K562 (cell line): ENCODE data around the gene ITSN2. TPM values are rescaled to one million over a fixed set of nuclear protein-coding genes. Genes with fewer than 3 reads are reported as not detected.

Experiments used
- ATAC-seq: fragments of 200-7000 bp; cut with Tn5 transposase; 3 replicates; pipeline ENCODE4 v1.9.1; 2020; ENCODE audit warnings: moderate library complexity
- BruUV-seq: library from RNA; stranded (reverse); fragments of 400-500 nt; replicated peaks from 2 replicates; lab custom pipeline; 2021; lab: Mats Ljungman, UMichigan
- CTCF ChIA-PET: fragments of 300-600 bp; formaldehyde crosslinking; extraction: SDS; loops from one replicate; lab custom pipeline; 2021; ENCODE audit warnings: low intra/inter-chr PET ratio; lab: Yijun Ruan, JAX
- POLR2A ChIA-PET: fragments of 300-600, 350-650 bp; sonication (Branson Sonifier 250); formaldehyde crosslinking; extraction: SDS; loops from one replicate; lab custom pipeline; 2021; ENCODE audit warnings: antibody characterized with exemption, inconsistent platforms; lab: Yijun Ruan, JAX
- DNase-seq, 4 experiments: peaks; one replicate each; pipeline versions ENCODE4 v3.0.0 to v3.0.0-alpha.2; 2011 to 2018; ENCODE audit warnings: low spot score in 3 of 4, mixed read lengths in 3 of 4; ENCODE audit errors: extremely low read depth in 1 of 4
- FAIRE-seq: peaks from 2 replicates; lab custom pipeline; 2011; peaks lifted over from hg19 to GRCh38; lab: Jason Lieb, UNC
- H2AFZ ChIP-seq: 2 replicates; pipeline ENCODE4 v1.6.0; 2011; ENCODE audit warnings: low read depth, low read length, control low read depth, inconsistent platforms
- H3K27ac ChIP-seq: fragments of 200-600 bp; 3 replicates; pipeline ENCODE4 v1.8.0; 2011; ENCODE audit warnings: low read depth, mild to moderate bottlenecking, control low read depth, inconsistent platforms, low read length, moderate library complexity, mixed read lengths; ENCODE audit errors: extremely low read depth
- H3K27me3 ChIP-seq, 2 experiments: fragments of 300-600 bp in 1 of 2; 2 replicates in 1 of 2; 3 replicates in 1 of 2; pipeline versions ENCODE4 v1.6.0 to v1.8.0; 2011; ENCODE audit warnings: inconsistent platforms in 2 of 2, low read length in 2 of 2, mild to moderate bottlenecking in 1 of 2, mixed read lengths in 1 of 2, moderate library complexity in 1 of 2; ENCODE audit not compliant: control insufficient read depth in 2 of 2, insufficient read depth in 2 of 2
- H3K36me3 ChIP-seq: fragments of 300-600 bp; 3 replicates; pipeline ENCODE4 v1.8.0; 2011; ENCODE audit warnings: mild to moderate bottlenecking, low read length, inconsistent platforms; ENCODE audit not compliant: control insufficient read depth, insufficient read depth
- H3K4me1 ChIP-seq, 2 experiments: fragments of 200-600 bp in 1 of 2; replicated peaks in 1 of 2; 2 replicates in 1 of 2; 3 replicates in 1 of 2; pipeline versions ENCODE4 v1.5.1 to v1.8.0; 2011; ENCODE audit warnings: inconsistent platforms in 2 of 2, low read length in 2 of 2, mild to moderate bottlenecking in 1 of 2, mixed read lengths in 1 of 2, moderate library complexity in 1 of 2; ENCODE audit not compliant: control insufficient read depth in 2 of 2, insufficient read depth in 2 of 2
- H3K4me2 ChIP-seq: 2 replicates; pipeline ENCODE4 v1.6.1; 2011; ENCODE audit warnings: low read length, control low read depth, inconsistent platforms, mixed read lengths; ENCODE audit not compliant: insufficient read depth
- H3K4me3 ChIP-seq: fragments of 200-600 bp; sonication (generic), shearing (Covaris generic); 2 replicates; pipeline ENCODE4 v1.5.1; 2016; ENCODE audit warnings: control low read depth, inconsistent platforms
- H3K79me2 ChIP-seq: fragments of 200-600 bp; 3 replicates; pipeline ENCODE4 v1.8.0; 2011; ENCODE audit warnings: low read length, inconsistent platforms; ENCODE audit not compliant: control insufficient read depth, insufficient read depth
- H3K9ac ChIP-seq, 2 experiments: 2 replicates each; pipeline versions ENCODE4 v1.6.0 to v1.6.1; 2011; ENCODE audit warnings: low read depth in 2 of 2, low read length in 2 of 2, control low read depth in 1 of 2, inconsistent platforms in 1 of 2, mild to moderate bottlenecking in 1 of 2, mixed read lengths in 1 of 2; ENCODE audit not compliant: insufficient read depth in 1 of 2
- H3K9me1 ChIP-seq: one replicate; pipeline ENCODE4 v1.6.0; 2011; ENCODE audit warnings: inconsistent platforms, mild to moderate bottlenecking, low read length, moderate library complexity; ENCODE audit not compliant: control insufficient read depth, insufficient read depth
- H3K9me3 ChIP-seq: replicated peaks from 2 replicates; pipeline ENCODE4 v1.5.1; 2011; ENCODE audit warnings: low read depth, low read length, inconsistent platforms; ENCODE audit not compliant: control insufficient read depth, insufficient read depth
- H4K20me1 ChIP-seq: replicated peaks from 2 replicates; pipeline ENCODE4 v1.6.1; 2011; ENCODE audit warnings: low read length, inconsistent platforms, mixed read lengths; ENCODE audit not compliant: control insufficient read depth, insufficient read depth
- ATF1 ChIP-seq, 2 experiments: fragments of 450-650 bp in 1 of 2; IDR thresholded peaks; 2 replicates each; pipeline ENCODE4 v1.6.1; 2016; ENCODE audit warnings: missing compliant biosample characterization in 1 of 2, missing genetic modification characterization in 1 of 2
- CEBPZ ChIP-seq: fragments of 150-350 bp; IDR thresholded peaks from 2 replicates; pipeline ENCODE4 v1.6.1; 2014; ENCODE audit warnings: low read depth, mild to moderate bottlenecking, low read length, borderline replicate concordance
- DNMT1 ChIP-seq: fragments of 450-650 bp; IDR thresholded peaks from 2 replicates; pipeline ENCODE4 v1.6.1; 2016; ENCODE audit warnings: antibody characterized with exemption, mild to moderate bottlenecking
- HDGF ChIP-seq: fragments of 450-650 bp; IDR thresholded peaks from 2 replicates; pipeline ENCODE4 v1.6.1; 2016
- MYBL2 ChIP-seq, 2 experiments: fragments of 450-650 bp in 1 of 2; sonication (generic) in 1 of 2; formaldehyde crosslinking in 1 of 2; IDR thresholded peaks; 2 replicates each; pipeline versions ENCODE4 v1.6.1 to v1.8.1; 2017 to 2022; ENCODE audit warnings: borderline replicate concordance in 1 of 2, inconsistent platforms in 1 of 2, low read depth in 1 of 2, mild to moderate bottlenecking in 1 of 2, missing genetic modification reagents in 1 of 2, moderate library complexity in 1 of 2
- MYNN ChIP-seq, 2 experiments: sonication (generic); formaldehyde crosslinking in 1 of 2; IDR thresholded peaks; 2 replicates each; pipeline versions ENCODE4 v1.5.0 to v1.6.1; 2016 to 2020; ENCODE audit warnings: antibody characterized with exemption in 1 of 2, missing genetic modification reagents in 1 of 2
- PCBP2 ChIP-seq: fragments of 200-400 bp; formaldehyde crosslinking; IDR thresholded peaks from 2 replicates; pipeline ENCODE4 v1.6.1; 2018; ENCODE audit warnings: low read length, low read depth, mild to moderate bottlenecking, moderate library complexity; ENCODE audit not compliant: poor library complexity, severe bottlenecking
- POLR2H ChIP-seq: IDR thresholded peaks from 2 replicates; pipeline ENCODE4 v1.6.1; 2016; ENCODE audit warnings: missing genetic modification characterization, low read depth, mild to moderate bottlenecking, control low read depth, missing compliant biosample characterization, moderate library complexity
- POLR3A ChIP-seq: IDR thresholded peaks from 2 replicates; pipeline ENCODE4 v1.6.1; 2011; ENCODE audit warnings: borderline replicate concordance, mild to moderate bottlenecking, moderate library complexity; ENCODE audit not compliant: insufficient read length, insufficient read depth; ENCODE audit errors: extremely low read depth
- ZBED1 ChIP-seq: IDR thresholded peaks from 2 replicates; pipeline ENCODE4 v1.6.1; 2014
- ZFP1 ChIP-seq: fragments of 450-650 bp; formaldehyde crosslinking; IDR thresholded peaks from 2 replicates; pipeline ENCODE4 v1.4.0; 2020; ENCODE audit warnings: mild to moderate bottlenecking, mixed read lengths
- ZFP36 ChIP-seq: fragments of 150-350 bp; IDR thresholded peaks from 2 replicates; pipeline ENCODE4 v1.6.1; 2018; ENCODE audit warnings: low read length, low read depth; ENCODE audit not compliant: partially characterized antibody
- ZNF408 ChIP-seq: fragments of 250-450 bp; sonication (Bioruptor Pico); IDR thresholded peaks from 2 replicates; pipeline ENCODE4 v1.4.0; 2020; ENCODE audit warnings: low read depth, mild to moderate bottlenecking, moderate library complexity
- ZNF699 ChIP-seq: fragments of 250-450 bp; sonication (Bioruptor Pico); IDR thresholded peaks from 2 replicates; pipeline ENCODE4 v1.8.0; 2021; ENCODE audit warnings: mild to moderate bottlenecking, moderate library complexity; ENCODE audit not compliant: insufficient replicate concordance
- WGBS: fragments of 100-300 bp; shearing (Covaris generic); methylation state at CpG from one replicate; pipeline ENCODE4 v1.1.6; 2016; ENCODE audit warnings: low coverage, mixed read lengths; ENCODE audit not compliant: insufficient coverage; ENCODE audit errors: missing lambda C conversion rate; 5-methylcytosine and 5-hydroxymethylcytosine counted together
- in situ Hi-C: fragments of 300-500 bp; cut with MboI; formaldehyde crosslinking; loops from 4 replicates; pipeline ENCODE4 v1.15.0; 2018; ENCODE audit warnings: inconsistent platforms, mixed read lengths
- intact Hi-C: fragments of 100-400 bp; cut with micrococcal nuclease; formaldehyde crosslinking; loops from 2 replicates; pipeline ENCODE4 v1.14.2; 2022
- polyA plus RNA-seq, 8 experiments: library from polyadenylated mRNA; depleted of rRNA in 4 of 8; stranded (reverse) in 5 of 8; unstranded in 3 of 8; fragments of >200 nt; fragmentation: Nextera tagmentation in 2 of 8; fragmentation: Illumina TruSeq in 1 of 8; extraction: Ambion mirVana in 2 of 8; extraction: Trizol in 1 of 8; gene quantifications; 2 replicates each; pipeline versions ENCODE4 v1.2.1 to v1.2.3, GENCODE V29; 2011 to 2014; ENCODE audit warnings: inconsistent platforms in 1 of 8, missing spikeins in 1 of 8
- total RNA-seq, 7 experiments: library from RNA; depleted of rRNA in 6 of 7; stranded (reverse); fragments of >200 nt in 6 of 7; fragmentation: Illumina TruSeq in 2 of 7; extraction: Trizol in 2 of 7; gene quantifications; 2 replicates each; pipeline versions ENCODE4 v1.2.1 to v1.2.3, GENCODE V29; 2011 to 2021; ENCODE audit warnings: low replicate concordance in 1 of 7

The ITSN2 gene
- total and polyA plus RNA-seq, 9 of the 15 experiments (the other 6 are each of a cell fraction or from before 2014, with no cell fraction given) = 6.6 to 19.9 (median 15.2) TPM

- intact Hi-C loops = no loop called here
- in situ Hi-C loops = no loop called here
These were observed 196.7 kb downstream of the ITSN2 start for GRCh38 chr2:24163601-24164000.

DNA sequence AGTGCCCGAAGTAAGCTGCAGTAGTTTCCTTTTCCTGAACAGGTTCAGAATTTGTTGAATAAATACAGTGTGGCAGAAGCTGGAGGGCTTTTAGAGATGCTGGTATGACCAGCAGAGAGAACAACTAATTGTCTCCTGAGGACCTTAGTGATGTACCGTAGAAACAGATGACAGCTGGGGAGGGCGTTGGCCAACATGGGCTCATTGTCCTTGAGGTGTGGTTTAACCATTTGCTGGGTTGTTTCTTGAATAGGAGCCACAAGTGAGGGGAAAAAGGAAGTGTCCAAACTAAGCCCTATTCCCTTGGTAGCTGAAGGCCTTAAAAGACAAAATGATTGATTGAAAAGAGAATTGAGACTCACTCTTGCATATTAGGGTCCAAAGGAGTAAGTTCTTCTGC, 197.2 kb downstream of the ITSN2 start:
- FAIRE-seq = no peak
- in situ Hi-C loops = no loop called here
- TF ChIP-seq MYBL2 (IDR thresholded peaks at IDR 0.05; ENCODE audit: low read depth) (no peak), MYBL2 (CRISPR knock-in tag; IDR thresholded peaks at IDR 0.05; ENCODE audit: borderline replicate concordance) (no peak), POLR3A (no peak), MYNN (IDR thresholded peaks at IDR 0.05) (no peak), MYNN (CRISPR knock-in tag; IDR thresholded peaks at IDR 0.05) (no peak), CEBPZ (no peak), ZBED1 (no peak), DNMT1 (no peak), ZNF408 (CRISPR knock-in tag) (no peak)

More at GRCh38 chr2:24163601-24164000, 196.7 kb downstream of the ITSN2 start:
- ChIA-PET CTCF (interaction anchor here (0.6 to 1.6 kb wide), 5 partner anchors 79 to 337 kb away, joined by 3 to 10 read pairs (median 3); partner anchors contain the start of genes ATAD2B and TP53I3), POLR2A (no interaction called here)
- BruUV-seq = no TSS peak
- Histone ChIP-seq H3K9me1 (no peaks in the 10 kb centered on the region), H3K4me3 (no peak overlapping the region), H3K36me3 (no peaks in the 10 kb centered on the region), H3K9me3 (no peaks in the 10 kb centered on the region), H3K27me3 (peaks cover 0 to 11% of the 10 kb centered on the region in 2 experiments; a peak in 1 of 5 replicates), H3K4me2 (no peak overlapping the region), H4K20me1 (no peaks in the 10 kb centered on the region), H3K9ac (no peak overlapping the region), H2AFZ (no peak overlapping the region), H3K27ac (no peak overlapping the region), H3K4me1 (peaks cover 0 to 4% of the 10 kb centered on the region in 2 experiments; a peak in 1 of 5 replicates), H3K79me2 (no peaks in the 10 kb centered on the region)
- no peak for FAIRE-seq
- TF ChIP-seq HDGF = no peak
- TF ChIP-seq ZFP1 (CRISPR knock-in tag) = no peak
- no peak for TF ChIP-seq ATF1 (CRISPR knock-in tag; IDR thresholded peaks at IDR 0.05)
- TF ChIP-seq ATF1 (tag; IDR thresholded peaks at IDR 0.05) = no peak
- TF ChIP-seq ZNF699 (CRISPR knock-in tag) = no peak
- no peak for TF ChIP-seq PCBP2
- TF ChIP-seq ZFP36 = no peak
- no peak for TF ChIP-seq POLR2H (tag)
- WGBS = 4% methylated on average over 2 of the region's 2 CpGs
- ATAC-seq = no peak
- no peak for DNase-seq

More for the DNA sequence above, 197.2 kb downstream of the ITSN2 start:
- ChIA-PET POLR2A (no interaction called here), CTCF (interaction anchor here (0.9 to 1.6 kb wide), 3 partner anchors 142 to 336 kb away, joined by 3 read pairs; no protein-coding TSS in a partner anchor)
- no peaks in the 10 kb centered on the region for H3K9me1 ChIP-seq
- no peak overlapping the region for H3K4me2 ChIP-seq
- H4K20me1 ChIP-seq = no peaks in the 10 kb centered on the region
- WGBS = 7% methylated on average over 3 of the region's 3 CpGs
- no peaks in the 10 kb centered on the region for H3K9me3 ChIP-seq
- ATAC-seq (no peak), DNase-seq (no peak)
- H2AFZ ChIP-seq = no peak overlapping the region
- H3K27ac ChIP-seq = no peak overlapping the region
- no TSS peak for BruUV-seq
- no peaks in the 10 kb centered on the region for H3K79me2 ChIP-seq
- H3K9ac ChIP-seq = no peak overlapping the region
- no peak overlapping the region for H3K4me3 ChIP-seq
- intact Hi-C loops = no loop called here
- no peaks in the 10 kb centered on the region for H3K36me3 ChIP-seq
- peaks cover 0 to 10% of the 10 kb centered on the region in 2 experiments; a peak in 1 of 5 replicates for H3K27me3 ChIP-seq
- H3K4me1 ChIP-seq = peaks cover 0 to 4% of the 10 kb centered on the region in 2 experiments; a peak in 1 of 5 replicates
